Stimulated activated CD8-positive, alpha-beta memory T cell treated with anti-CD3 and anti-CD28 coated beads, Interleukin-4, amount 100 ng/mL, for 4 hours (primary cell): ENCODE measurements around the gene ATP12A.

Source experiments
- DNase-seq, 2 donors: peaks; one replicate each; pipeline ENCODE4 v3.0.0-alpha.2; 2020; ENCODE audit warnings: low read depth in 2 of 2, low spot score in 1 of 2

Gene ATP12A

DNA sequence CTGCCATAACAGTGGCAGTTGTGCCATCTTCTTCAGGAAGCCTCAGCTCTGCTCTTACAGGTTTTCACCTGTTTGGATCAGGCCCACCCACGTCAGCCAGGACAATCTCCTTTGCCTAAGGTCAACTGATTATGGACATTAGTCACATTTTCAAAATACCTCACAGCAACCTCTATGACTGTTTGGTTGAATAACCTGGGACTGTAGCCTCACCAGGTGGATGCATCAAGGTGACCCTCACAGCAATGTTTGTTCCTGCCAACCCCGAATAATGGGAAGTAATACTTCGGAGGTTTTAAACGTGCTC lies 17.2 kb upstream of the ATP12A start:
- no peak for DNase-seq

GRCh38 chr13:24663586-24663985 lies 16.6 kb upstream of the ATP12A start:
- no peak for DNase-seq

- no peak for DNase-seq
These were observed 15.3 kb upstream of the ATP12A start for GRCh38 chr13:24664726-24665409.

GRCh38 chr13:24668511-24668910 lies 11.7 kb upstream of the ATP12A start:
- DNase-seq = no peak

DNA sequence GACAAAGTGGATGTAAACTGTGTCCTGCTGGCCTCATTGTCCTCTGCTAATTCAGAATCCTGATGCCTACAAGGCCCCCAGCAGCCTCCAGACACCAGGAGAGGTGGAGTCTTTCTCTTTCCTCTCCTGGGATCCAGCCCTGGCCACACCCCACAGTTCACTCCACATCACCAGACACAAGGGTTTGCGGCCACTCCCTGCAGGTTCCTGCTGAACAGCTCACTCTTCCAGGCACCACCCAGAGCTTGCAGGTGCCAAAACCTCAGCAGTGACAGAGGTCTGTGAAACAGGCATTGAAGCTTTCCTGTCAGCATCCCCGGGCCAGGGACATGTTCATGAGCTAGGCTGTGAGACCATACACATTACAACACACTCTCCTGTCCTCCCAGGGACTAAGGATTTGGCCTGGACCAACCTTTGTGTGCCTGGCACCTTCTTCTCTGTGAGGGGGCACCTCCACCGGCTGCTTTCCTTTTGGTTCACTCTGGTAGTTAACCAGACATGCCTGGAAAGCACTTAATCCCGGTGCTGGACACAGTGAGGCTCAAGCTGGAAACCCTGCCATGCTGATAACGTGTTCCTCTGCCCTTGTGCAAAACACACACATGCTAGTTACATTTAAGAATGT lies 11.1 kb upstream of the ATP12A start:
- DNase-seq = no peak

DNA sequence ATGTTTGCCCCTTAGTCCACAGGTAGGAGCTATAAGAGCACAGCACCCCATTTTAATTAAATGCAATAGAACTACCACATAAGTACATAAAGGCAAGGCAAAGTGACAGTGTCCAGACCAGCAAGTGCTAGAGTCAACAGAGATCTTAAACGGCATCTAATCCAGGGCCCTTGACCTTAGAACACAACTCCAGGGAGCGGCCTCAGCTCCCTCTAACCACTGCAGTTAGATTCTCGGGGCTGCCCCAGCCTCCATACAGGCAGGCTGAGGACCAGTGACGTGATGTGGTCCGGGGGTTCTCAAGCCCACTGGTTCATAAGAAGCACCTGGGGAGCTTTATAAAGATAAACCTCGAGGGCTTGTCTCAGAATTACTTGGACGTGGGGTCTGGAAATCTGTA lies 10.0 kb upstream of the ATP12A start:
- DNase-seq = no peak

GRCh38 chr13:24670961-24671381 lies 9.2 kb upstream of the ATP12A start:
- no peak for DNase-seq

GRCh38 chr13:24671386-24672113 lies 8.7 kb upstream of the ATP12A start:
- DNase-seq = no peak

DNA sequence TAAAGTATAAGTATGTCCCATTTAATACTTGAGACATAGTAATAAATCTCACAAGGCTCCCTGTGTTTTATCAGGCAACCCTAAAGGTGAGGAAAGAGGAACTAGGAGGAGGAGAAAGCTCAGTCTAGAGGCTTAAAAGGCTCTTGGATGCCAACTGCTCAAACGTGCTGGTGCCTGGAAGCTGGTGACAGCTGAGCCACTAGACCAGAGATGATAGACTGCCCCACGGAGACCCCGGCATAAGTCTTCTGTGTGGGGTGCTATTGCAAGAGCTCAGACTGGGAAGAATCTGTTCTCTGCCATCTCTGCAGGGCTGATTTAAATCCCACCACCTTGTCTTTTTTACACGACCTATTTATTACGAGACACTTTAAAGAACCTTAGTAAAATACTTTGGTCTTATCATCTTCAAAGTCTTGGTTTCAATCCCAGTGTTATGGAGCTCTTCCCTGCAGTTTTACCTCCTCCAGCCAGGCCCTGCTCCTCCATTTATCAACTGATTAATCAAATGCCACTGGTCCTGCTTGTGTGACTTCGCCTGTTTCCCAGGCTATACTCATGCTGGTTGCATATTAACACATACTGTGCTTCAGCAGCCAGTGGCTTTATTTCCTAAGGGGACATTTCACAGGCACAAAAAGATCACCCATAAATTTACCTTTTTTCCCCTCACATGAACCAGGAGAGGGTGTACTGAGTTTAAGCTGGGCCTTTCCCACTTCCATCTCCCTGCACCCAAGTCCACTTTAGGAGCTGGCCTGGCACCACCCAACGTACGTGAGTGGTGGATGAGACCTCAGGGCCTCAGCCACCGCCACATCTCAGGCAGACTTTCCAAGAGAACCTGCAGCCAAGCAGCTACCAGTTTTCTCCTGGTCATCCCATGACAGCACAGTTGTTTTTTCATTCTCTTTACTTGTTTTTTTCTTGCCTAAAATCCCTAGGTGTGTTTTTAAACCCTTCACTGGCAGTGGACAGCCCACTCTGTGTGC lies 7.8 kb upstream of the ATP12A start:
- DNase-seq = no peak

DNA sequence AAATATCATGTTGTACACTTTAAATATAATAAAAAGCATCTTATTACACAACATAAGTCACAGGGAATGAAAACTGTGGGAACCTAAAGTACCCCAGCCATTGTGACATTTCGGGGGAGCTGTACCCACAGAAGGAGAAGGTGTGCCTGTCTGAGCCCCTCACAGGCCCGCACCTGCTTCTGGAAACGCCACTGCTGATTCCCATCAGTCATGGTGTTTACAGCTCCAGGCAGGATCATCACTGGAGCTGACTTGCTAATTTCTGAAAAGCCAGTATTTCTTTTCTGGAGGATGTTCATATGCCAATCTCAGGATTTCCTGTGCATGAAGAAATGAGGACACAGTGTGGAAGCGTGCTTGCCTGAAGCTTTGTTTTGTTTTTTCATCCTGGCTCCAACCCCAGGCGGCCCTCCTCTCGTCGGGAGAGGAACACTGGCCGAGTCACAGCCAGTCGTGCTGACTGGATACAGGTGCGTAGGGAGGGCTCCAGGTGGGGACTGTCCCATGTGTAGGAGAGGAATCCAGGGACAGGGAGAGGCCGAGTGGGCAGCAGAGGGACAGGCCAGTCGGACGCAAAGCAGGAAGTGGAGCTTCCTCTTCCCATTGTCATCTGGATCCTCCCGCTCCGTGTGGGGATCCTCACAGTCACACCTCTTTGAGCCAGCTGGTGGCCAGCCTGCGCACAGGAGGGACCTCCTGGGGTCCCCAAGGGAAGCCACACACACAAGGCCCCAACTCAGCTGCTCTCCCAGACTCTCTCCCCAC lies 4.2 kb upstream of the ATP12A start:
- no peak for DNase-seq

GRCh38 chr13:24678151-24678550 lies 2.1 kb upstream of the ATP12A start:
- no peak for DNase-seq

GRCh38 chr13:24679686-24680085 lies 522 bp upstream of the ATP12A start:
- no peak for DNase-seq

DNA sequence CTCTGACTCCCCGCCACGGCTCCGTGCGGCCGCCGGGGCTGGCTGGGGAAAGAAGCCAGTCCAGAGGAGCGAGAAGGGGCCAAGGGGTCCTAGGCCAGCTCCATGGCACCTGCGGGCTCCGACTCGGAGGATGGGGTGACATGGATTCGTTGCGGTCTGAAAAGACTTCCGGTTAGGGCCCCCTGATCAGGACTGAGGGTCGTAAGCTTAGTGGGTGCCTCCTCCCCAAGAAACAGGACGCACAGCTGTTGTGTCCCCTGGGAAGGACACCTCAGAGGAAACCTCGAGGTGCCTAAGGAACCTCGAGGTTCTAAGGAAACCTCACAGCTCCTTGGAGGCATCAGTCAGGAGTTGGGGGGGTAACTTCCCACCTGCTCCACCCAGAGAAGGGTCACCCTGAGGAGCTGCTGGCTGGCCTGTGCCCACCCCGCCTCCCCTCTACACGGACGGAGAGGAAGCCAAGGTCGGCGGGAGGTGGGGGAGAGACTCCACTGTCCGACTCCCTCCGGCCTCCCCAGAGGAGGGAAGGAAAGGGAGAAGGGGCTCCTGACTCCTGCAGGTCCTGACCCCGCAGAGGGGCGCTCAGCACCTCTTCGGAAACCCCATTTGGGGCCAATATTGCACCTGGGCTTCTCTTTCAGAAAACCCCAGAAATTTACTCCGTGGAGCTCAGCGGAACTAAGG lies 855 bp downstream of the ATP12A start:
- DNase-seq = no peak

- DNase-seq = no peak
These were observed 1.7 kb downstream of the ATP12A start for GRCh38 chr13:24681930-24682329.

GRCh38 chr13:24682353-24682752 lies 2.1 kb downstream of the ATP12A start:
- DNase-seq = no peak

GRCh38 chr13:24683351-24683750 lies 3.1 kb downstream of the ATP12A start:
- no peak for DNase-seq

- DNase-seq = peak in 1 of 2 donors; percentile 17
These were observed 3.8 kb downstream of the ATP12A start for GRCh38 chr13:24683838-24684599.

- DNase-seq = no peak
These were observed 4.4 kb downstream of the ATP12A start for GRCh38 chr13:24684600-24684998.

GRCh38 chr13:24685314-24685713 lies 5.1 kb downstream of the ATP12A start:
- DNase-seq = no peak
